ENCODE results near the gene CDCA4.

The CDCA4 gene

GRCh38 chr14:105028251-105028927, 7.5 kb upstream of the CDCA4 start:
- TF ChIP-seq GATA3 (IDR thresholded peaks at IDR 0.05; ENCODE audit: low read depth, low read length) (no peak), GATA2 (IDR thresholded peaks at IDR 0.05; ENCODE audit: low read depth, low read length) (no peak)

GRCh38 chr14:105026802-105027563, 6.1 kb upstream of the CDCA4 start:
- TF ChIP-seq GATA2 (IDR thresholded peaks at IDR 0.05; ENCODE audit: low read depth, low read length) (no peak), GATA3 (IDR thresholded peaks at IDR 0.05; ENCODE audit: low read depth, low read length) (no peak)

- TF ChIP-seq GATA3 (IDR thresholded peaks at IDR 0.05; ENCODE audit: low read depth, low read length), result no peak
Observed at GRCh38 chr14:105026033-105026785, 5.3 kb upstream of the CDCA4 start.

GRCh38 chr14:105025429-105025828, 4.5 kb upstream of the CDCA4 start:
- TF ChIP-seq GATA2 (IDR thresholded peaks at IDR 0.05; ENCODE audit: low read depth, low read length) (no peak), GATA3 (IDR thresholded peaks at IDR 0.05; ENCODE audit: low read depth, low read length) (no peak)

- TF ChIP-seq GATA2 (IDR thresholded peaks at IDR 0.05; ENCODE audit: low read depth, low read length) (no peak), GATA3 (IDR thresholded peaks at IDR 0.05; ENCODE audit: low read depth, low read length) (no peak)
Observed at GRCh38 chr14:105023791-105024480, 3.1 kb upstream of the CDCA4 start.

- TF ChIP-seq GATA2 (IDR thresholded peaks at IDR 0.05; ENCODE audit: low read depth, low read length) (no peak), GATA3 (IDR thresholded peaks at IDR 0.05; ENCODE audit: low read depth, low read length) (no peak)
Observed at GRCh38 chr14:105023144-105023543, 2.3 kb upstream of the CDCA4 start.

- TF ChIP-seq GATA2 (IDR thresholded peaks at IDR 0.05; ENCODE audit: low read depth, low read length) (no peak), GATA3 (IDR thresholded peaks at IDR 0.05; ENCODE audit: low read depth, low read length) (no peak)
Observed at GRCh38 chr14:105022276-105022670, 1.4 kb upstream of the CDCA4 start.

GRCh38 chr14:105021656-105022275, 883 bp upstream of the CDCA4 start:
- TF ChIP-seq GATA3 (IDR thresholded peaks at IDR 0.05; ENCODE audit: low read depth, low read length), result no peak
- TF ChIP-seq GATA2 (IDR thresholded peaks at IDR 0.05; ENCODE audit: low read depth, low read length), result no peak

GRCh38 chr14:105019861-105020814, 745 bp downstream of the CDCA4 start:
- TF ChIP-seq GATA3 (IDR thresholded peaks at IDR 0.05; ENCODE audit: low read depth, low read length) (no peak), GATA2 (IDR thresholded peaks at IDR 0.05; ENCODE audit: low read depth, low read length) (no peak)

- TF ChIP-seq GATA3 (IDR thresholded peaks at IDR 0.05; ENCODE audit: low read depth, low read length) (no peak), GATA2 (IDR thresholded peaks at IDR 0.05; ENCODE audit: low read depth, low read length) (no peak)
Observed at GRCh38 chr14:105018414-105018813, 2.5 kb downstream of the CDCA4 start.

- no peak for TF ChIP-seq GATA3 (IDR thresholded peaks at IDR 0.05; ENCODE audit: low read depth, low read length)
- no peak for TF ChIP-seq GATA2 (IDR thresholded peaks at IDR 0.05; ENCODE audit: low read depth, low read length)
Observed at GRCh38 chr14:105015905-105016304, 5.0 kb downstream of the CDCA4 start.

- TF ChIP-seq GATA2 (IDR thresholded peaks at IDR 0.05; ENCODE audit: low read depth, low read length) (no peak), GATA3 (IDR thresholded peaks at IDR 0.05; ENCODE audit: low read depth, low read length) (no peak)
Observed at GRCh38 chr14:105015242-105015641, 5.6 kb downstream of the CDCA4 start.

GRCh38 chr14:105014631-105015030, 6.3 kb downstream of the CDCA4 start:
- TF ChIP-seq GATA3 (IDR thresholded peaks at IDR 0.05; ENCODE audit: low read depth, low read length) (no peak), GATA2 (IDR thresholded peaks at IDR 0.05; ENCODE audit: low read depth, low read length) (no peak)

All from SH-SY5Y (cell line).